HEK293 (cell line): ENCODE data around the gene FRMPD2.

Experiments
- CTCF ChIP-seq: fragments of 450-650 bp; formaldehyde crosslinking; IDR thresholded peaks from 2 replicates; pipeline ENCODE4 v1.5.1; 2016; ENCODE audit warnings: missing biosample characterization, missing genetic modification characterization
- WT1 ChIP-seq: fragments of 450-650 bp; formaldehyde crosslinking; IDR thresholded peaks from 2 replicates; pipeline ENCODE4 v1.5.1; 2016; ENCODE audit warnings: missing biosample characterization, missing genetic modification characterization
- ZNF18 ChIP-seq: fragments of 450-650 bp; formaldehyde crosslinking; IDR thresholded peaks from 2 replicates; pipeline ENCODE4 v1.5.1; 2016; ENCODE audit warnings: missing biosample characterization, missing genetic modification characterization
- ZNF501 ChIP-seq: fragments of 450-650 bp; formaldehyde crosslinking; IDR thresholded peaks from 2 replicates; pipeline ENCODE4 v1.5.1; 2016; ENCODE audit warnings: missing biosample characterization, missing genetic modification characterization
- TF ChIP-seq, protein P1 (sequence below): fragments of 450-650 bp; formaldehyde crosslinking; IDR thresholded peaks from 2 replicates; pipeline ENCODE4 v1.5.1; 2016; ENCODE audit warnings: missing biosample characterization, missing genetic modification characterization, borderline replicate concordance
- TF ChIP-seq, protein P2 (sequence below): sonication (generic); formaldehyde crosslinking; IDR thresholded peaks from 2 replicates; pipeline ENCODE4 v1.8.1; 2022; ENCODE audit warnings: mild to moderate bottlenecking, moderate library complexity, missing genetic modification reagents

DNA sequence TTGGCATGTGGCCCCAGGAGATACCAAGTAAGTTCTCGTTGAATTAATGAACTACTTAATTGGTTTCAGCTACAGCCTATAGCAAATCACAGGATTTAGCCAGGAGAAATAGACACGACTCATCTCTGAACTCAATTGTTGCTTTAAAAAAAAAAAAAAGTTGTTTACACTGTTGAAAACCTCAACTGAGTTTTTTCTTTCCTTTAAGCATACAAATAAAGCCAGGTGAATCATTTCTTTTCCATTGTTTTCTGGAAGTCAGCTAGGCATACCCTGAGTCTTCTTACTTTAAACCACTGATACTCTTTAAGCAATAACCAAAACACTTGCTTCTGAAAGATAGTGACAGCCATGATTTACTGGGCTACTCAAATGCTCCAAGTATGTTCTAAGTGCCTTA is 755 bp downstream of the FRMPD2 start:
- TF ChIP-seq CTCF (tag by site-specific recombination) (no peak), ZNF501 (no peak), WT1 (tag by site-specific recombination) (no peak), ZNF18 (no peak)
- TF ChIP-seq, protein P1, sequence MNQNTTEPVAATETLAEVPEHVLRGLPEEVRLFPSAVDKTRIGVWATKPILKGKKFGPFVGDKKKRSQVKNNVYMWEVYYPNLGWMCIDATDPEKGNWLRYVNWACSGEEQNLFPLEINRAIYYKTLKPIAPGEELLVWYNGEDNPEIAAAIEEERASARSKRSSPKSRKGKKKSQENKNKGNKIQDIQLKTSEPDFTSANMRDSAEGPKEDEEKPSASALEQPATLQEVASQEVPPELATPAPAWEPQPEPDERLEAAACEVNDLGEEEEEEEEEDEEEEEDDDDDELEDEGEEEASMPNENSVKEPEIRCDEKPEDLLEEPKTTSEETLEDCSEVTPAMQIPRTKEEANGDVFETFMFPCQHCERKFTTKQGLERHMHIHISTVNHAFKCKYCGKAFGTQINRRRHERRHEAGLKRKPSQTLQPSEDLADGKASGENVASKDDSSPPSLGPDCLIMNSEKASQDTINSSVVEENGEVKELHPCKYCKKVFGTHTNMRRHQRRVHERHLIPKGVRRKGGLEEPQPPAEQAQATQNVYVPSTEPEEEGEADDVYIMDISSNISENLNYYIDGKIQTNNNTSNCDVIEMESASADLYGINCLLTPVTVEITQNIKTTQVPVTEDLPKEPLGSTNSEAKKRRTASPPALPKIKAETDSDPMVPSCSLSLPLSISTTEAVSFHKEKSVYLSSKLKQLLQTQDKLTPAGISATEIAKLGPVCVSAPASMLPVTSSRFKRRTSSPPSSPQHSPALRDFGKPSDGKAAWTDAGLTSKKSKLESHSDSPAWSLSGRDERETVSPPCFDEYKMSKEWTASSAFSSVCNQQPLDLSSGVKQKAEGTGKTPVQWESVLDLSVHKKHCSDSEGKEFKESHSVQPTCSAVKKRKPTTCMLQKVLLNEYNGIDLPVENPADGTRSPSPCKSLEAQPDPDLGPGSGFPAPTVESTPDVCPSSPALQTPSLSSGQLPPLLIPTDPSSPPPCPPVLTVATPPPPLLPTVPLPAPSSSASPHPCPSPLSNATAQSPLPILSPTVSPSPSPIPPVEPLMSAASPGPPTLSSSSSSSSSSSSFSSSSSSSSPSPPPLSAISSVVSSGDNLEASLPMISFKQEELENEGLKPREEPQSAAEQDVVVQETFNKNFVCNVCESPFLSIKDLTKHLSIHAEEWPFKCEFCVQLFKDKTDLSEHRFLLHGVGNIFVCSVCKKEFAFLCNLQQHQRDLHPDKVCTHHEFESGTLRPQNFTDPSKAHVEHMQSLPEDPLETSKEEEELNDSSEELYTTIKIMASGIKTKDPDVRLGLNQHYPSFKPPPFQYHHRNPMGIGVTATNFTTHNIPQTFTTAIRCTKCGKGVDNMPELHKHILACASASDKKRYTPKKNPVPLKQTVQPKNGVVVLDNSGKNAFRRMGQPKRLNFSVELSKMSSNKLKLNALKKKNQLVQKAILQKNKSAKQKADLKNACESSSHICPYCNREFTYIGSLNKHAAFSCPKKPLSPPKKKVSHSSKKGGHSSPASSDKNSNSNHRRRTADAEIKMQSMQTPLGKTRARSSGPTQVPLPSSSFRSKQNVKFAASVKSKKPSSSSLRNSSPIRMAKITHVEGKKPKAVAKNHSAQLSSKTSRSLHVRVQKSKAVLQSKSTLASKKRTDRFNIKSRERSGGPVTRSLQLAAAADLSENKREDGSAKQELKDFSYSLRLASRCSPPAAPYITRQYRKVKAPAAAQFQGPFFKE (tag by site-specific recombination), result no peak
- TF ChIP-seq, protein P2, sequence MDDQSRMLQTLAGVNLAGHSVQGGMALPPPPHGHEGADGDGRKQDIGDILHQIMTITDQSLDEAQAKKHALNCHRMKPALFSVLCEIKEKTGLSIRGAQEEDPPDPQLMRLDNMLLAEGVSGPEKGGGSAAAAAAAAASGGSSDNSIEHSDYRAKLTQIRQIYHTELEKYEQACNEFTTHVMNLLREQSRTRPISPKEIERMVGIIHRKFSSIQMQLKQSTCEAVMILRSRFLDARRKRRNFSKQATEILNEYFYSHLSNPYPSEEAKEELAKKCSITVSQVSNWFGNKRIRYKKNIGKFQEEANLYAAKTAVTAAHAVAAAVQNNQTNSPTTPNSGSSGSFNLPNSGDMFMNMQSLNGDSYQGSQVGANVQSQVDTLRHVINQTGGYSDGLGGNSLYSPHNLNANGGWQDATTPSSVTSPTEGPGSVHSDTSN (CRISPR knock-in tag), result no peak
